ENCODE results near the gene OPN4. TPM values are rescaled to one million over a fixed set of nuclear protein-coding genes. Genes with fewer than 3 reads are reported as not detected.

OPN4 gene
- total and polyA plus RNA-seq, 9 of the 15 experiments (the other 6 are each of a cell fraction or from before 2014, with no cell fraction given), result not detected

- TF ChIP-seq ZNF696 (CRISPR knock-in tag; conservative IDR thresholded peaks at IDR 0.05) (no peak), ASH1L (IDR thresholded peaks at IDR 0.05; ENCODE audit: borderline replicate concordance, low read depth, partially characterized antibody) (no peak), CBX2 (IDR thresholded peaks at IDR 0.05; ENCODE audit: insufficient read depth, low read length, poor library complexity, severe bottlenecking) (no peak), ZNF280B (CRISPR knock-in tag; IDR thresholded peaks at IDR 0.05) (no peak), GATAD2A (IDR thresholded peaks at IDR 0.05) (no peak), POLR3G (IDR thresholded peaks at IDR 0.05; ENCODE audit: extremely low read depth, insufficient read length, insufficient replicate concordance) (no peak), E4F1 (CRISPR knock-in tag; IDR thresholded peaks at IDR 0.05; ENCODE audit: borderline replicate concordance) (no peak)
Measured at GRCh38 chr10:86708783-86709380, 54.5 kb downstream of the OPN4 start (continued).
